HUES6 (cell line): ENCODE data around the gene ABHD2.

Experiments used
- H3K27ac ChIP-seq: 2 replicates; pipeline ENCODE4 v1.7.0; 2013; ENCODE audit warnings: low read depth, mild to moderate bottlenecking, low read length, inconsistent platforms
- H3K27me3 ChIP-seq: 2 replicates; pipeline ENCODE4 v1.6.1; 2013; ENCODE audit warnings: low read length; ENCODE audit not compliant: control insufficient read depth, insufficient read depth
- H3K36me3 ChIP-seq: 2 replicates; pipeline ENCODE4 v1.6.1; 2013; ENCODE audit warnings: low read length; ENCODE audit not compliant: control insufficient read depth, insufficient read depth
- H3K4me1 ChIP-seq: 2 replicates; pipeline ENCODE4 v1.6.1; 2013; ENCODE audit warnings: low read length; ENCODE audit not compliant: control insufficient read depth, insufficient read depth
- H3K4me3 ChIP-seq: 2 replicates; pipeline ENCODE4 v1.5.1; 2013; ENCODE audit warnings: low read depth, low read length
- H3K9ac ChIP-seq: one replicate; pipeline ENCODE4 v1.6.1; 2013; ENCODE audit warnings: mild to moderate bottlenecking, low read length
- H3K9me3 ChIP-seq: 2 replicates; pipeline ENCODE4 v1.6.1; 2013; ENCODE audit warnings: low read depth, low read length; ENCODE audit not compliant: control insufficient read depth, insufficient read depth

Gene ABHD2

DNA sequence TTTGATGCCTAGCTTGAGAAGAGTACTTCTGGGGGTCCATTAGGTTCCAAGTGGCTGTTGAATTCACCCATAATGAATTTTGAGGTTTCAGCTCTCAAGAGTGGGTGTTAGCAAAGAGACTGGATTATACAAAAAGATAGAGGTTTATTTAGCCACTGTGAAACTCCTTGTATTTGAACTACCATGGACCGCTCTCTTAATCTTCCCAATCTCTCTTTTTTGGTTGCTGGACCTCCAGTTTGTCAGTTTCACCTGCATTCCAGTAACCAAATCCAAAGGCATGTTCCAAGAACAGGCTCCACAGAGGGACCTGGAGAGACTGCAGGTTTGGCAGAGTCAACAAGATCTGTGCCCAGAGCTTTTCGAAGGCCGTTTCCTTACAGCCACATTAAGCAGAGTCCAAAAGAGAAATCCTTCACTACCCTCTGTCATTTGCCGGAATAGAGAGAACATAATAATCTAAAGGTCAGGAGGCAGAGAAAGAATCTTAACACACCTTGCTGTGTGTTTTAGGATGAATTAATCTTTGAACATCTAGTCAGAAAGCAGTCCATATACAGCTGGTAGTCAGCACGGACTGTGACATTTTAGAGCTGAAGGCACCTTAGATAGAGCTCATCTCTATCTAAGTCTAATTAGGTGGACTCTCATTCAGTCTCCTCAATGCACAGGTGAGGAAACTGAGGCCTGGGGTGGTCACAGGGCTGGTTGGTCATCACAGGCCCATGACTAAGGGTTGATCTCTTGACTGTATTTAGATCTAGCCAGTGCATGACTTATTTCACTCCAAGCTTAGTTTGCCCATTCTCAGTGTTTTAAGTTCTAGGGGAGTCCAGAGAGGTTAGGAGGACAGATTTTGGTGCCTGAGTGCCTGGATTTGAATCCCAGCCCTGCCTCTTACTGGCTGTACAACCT, 1.3 kb downstream of the ABHD2 start:
- Histone ChIP-seq H3K9me3 (no peaks in the 10 kb centered on the region), H3K4me1 (peaks cover 15% of the 10 kb centered on the region), H3K36me3 (no peaks in the 10 kb centered on the region), H3K27me3 (no peaks in the 10 kb centered on the region), H3K27ac (no peak overlapping the region), H3K9ac (no peak overlapping the region), H3K4me3 (peak overlapping the region; percentile 81)

DNA sequence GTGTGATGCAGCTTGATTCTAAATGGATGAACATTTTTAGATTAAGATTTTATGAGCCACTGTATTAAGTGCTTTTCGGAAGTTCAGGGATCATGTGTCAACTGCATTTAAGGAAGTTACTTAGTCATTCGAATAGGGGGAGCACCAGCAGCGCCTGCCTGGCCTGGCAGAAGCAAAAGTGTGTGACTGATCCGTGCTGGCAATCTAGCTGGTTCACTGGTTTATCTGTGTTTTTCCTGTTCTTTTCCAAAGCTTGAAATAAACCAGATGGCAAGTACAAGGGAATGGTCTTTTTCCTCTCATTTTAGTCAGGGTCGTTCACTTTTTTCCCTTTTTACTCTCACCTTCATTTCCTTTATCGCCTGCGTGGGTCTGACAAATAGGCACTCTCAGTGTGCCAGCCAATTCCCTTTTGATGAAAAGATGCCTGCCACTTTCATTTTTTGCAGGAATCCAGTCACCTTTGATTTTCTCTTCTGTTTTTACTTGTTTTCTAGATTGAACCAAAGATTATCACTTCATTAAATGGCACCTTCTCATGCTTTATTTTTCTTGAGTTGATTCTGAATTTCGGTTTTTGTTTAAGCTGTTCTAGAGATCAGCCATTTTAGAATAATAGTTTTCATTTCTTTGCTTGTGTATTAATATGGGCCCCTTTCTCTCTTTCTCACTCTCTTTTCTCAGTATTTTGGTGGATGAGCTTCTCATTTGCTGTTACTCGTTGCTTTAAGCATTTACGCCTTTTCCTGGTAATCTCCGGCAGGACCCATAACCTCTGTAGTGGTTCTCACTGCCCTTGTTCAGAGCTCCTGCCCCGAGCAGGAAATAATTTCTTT, 2.8 kb downstream of the ABHD2 start:
- Histone ChIP-seq H3K9ac (peak overlapping the region; percentile 25), H3K36me3 (no peaks in the 10 kb centered on the region), H3K4me1 (peaks cover 15% of the 10 kb centered on the region), H3K9me3 (no peaks in the 10 kb centered on the region), H3K27ac (no peak overlapping the region), H3K27me3 (no peaks in the 10 kb centered on the region), H3K4me3 (no peak overlapping the region)

DNA sequence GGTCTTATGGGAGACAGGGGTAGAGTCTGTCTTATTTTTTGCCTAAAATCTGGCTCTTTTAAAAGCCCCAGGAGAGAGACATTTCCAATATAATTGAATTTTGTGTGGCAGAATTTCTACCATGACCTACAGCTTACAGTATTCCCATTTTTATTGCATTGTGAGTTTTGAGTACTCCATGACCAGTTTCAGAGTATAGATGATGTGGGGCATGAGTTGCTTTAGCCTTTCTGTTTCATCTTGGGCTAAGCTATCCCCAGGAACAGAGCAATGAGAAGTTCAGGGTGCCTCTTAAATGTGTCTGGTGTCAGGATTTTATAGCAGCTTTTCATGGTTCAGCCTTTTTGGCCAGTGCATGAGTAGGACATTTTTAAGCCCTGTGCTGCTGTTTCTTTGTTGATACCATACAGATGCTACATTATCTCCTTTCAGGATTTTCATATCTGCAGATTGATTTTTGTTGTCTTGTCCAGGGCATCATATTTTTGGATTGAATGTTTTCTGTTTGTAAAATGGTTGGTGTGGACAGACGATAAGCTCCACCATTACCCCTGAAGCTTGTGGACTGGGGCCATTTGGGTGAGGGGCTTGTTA, 3.5 kb downstream of the ABHD2 start:
- no peak overlapping the region for H3K4me3 ChIP-seq
- no peaks in the 10 kb centered on the region for H3K36me3 ChIP-seq
- H3K27ac ChIP-seq: no peak overlapping the region
- peaks cover 15% of the 10 kb centered on the region for H3K4me1 ChIP-seq
- H3K9ac ChIP-seq: no peak overlapping the region
- no peaks in the 10 kb centered on the region for H3K27me3 ChIP-seq
- no peaks in the 10 kb centered on the region for H3K9me3 ChIP-seq

DNA sequence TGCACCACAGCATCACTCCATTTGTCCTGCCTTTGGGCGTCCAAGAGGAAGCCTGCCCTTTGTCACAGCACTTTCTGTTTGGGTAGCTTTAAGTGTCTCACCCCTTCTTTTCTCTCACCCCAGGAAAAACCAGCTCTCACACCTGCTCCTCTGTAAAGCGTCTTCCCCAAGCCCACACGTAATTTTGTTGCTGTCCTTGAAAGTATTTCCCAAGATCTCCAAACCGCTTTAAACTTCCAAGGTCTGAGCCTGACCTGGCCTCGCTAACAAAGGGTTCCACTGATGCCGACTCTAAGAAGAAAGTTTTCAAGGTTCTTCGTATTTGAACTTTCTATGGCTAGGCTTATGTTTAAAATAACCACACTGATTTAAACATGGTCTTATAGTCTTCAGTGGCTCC, 5.3 kb downstream of the ABHD2 start:
- Histone ChIP-seq H3K4me1 (peaks cover 6% of the 10 kb centered on the region), H3K36me3 (no peaks in the 10 kb centered on the region), H3K4me3 (no peak overlapping the region), H3K9me3 (no peaks in the 10 kb centered on the region), H3K9ac (no peak overlapping the region), H3K27ac (no peak overlapping the region), H3K27me3 (no peaks in the 10 kb centered on the region)

DNA sequence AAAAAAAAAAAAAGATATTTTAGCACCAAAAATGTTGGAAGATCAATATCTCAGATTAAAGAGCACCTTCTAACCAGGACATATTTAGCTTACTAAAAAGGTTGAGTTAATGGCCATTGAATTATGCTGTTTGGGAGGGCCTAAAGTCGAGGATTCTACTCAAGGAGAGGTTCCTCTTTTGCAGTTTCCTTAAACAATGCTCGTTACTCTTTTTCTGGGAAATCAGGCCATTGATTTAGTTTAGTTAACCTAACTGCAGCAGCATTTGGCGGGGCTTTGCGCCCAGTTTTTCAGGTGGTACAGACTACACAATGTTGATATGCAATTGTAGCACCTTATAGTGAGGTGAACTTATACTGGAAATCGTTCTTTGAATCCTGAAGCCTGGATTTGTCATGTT, 6.8 kb downstream of the ABHD2 start:
- Histone ChIP-seq H3K4me3 (no peak overlapping the region), H3K9me3 (no peaks in the 10 kb centered on the region), H3K27ac (no peak overlapping the region), H3K27me3 (no peaks in the 10 kb centered on the region), H3K36me3 (no peaks in the 10 kb centered on the region), H3K9ac (no peak overlapping the region), H3K4me1 (peaks cover 6% of the 10 kb centered on the region)

DNA sequence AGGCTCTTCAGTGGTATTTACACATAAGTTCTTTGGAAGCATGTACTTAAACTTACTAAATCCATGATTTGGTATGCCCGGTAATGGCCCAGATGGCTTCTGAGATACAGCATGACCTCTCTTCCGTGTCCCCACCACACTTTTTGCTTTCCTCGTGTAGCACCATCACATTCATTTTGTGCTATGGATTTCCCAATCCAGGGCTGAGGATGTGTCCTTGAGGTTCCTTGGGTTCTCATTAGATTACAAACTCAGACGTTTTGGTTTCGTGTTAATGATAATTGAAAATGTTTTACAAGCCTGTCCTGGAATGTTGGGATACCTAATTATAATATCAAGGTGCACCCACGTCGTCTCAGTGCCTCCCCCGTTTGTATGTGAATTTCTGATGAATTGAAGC, 7.3 kb downstream of the ABHD2 start:
- Histone ChIP-seq H3K9me3 (no peaks in the 10 kb centered on the region), H3K4me1 (peaks cover 6% of the 10 kb centered on the region), H3K27me3 (no peaks in the 10 kb centered on the region), H3K27ac (no peak overlapping the region), H3K9ac (no peak overlapping the region), H3K36me3 (no peaks in the 10 kb centered on the region), H3K4me3 (no peak overlapping the region)

DNA sequence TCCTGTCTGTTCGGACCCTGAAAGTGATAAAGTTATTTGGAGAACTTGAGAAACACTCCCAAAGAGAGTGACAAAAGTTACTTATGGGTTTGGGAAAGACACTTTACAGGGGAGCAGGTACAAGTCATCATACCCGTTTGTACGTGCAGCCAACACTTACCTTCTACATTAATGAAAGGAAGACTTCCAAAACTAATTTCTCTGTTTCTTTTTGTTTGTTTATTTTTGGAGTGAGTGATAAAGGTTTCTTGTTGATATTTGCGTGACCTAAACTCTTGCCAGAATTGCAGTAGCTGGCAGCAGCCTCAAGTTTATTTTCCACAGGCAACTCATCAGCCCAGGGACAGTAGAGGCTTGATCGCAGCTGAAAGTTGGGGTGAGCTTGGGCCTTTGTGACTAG, 8.4 kb downstream of the ABHD2 start:
- H3K4me1 ChIP-seq: no peaks in the 10 kb centered on the region; the same call in 1 of the 2 replicates
- H3K36me3 ChIP-seq: no peaks in the 10 kb centered on the region
- H3K9ac ChIP-seq: no peak overlapping the region
- H3K27me3 ChIP-seq: no peaks in the 10 kb centered on the region
- H3K4me3 ChIP-seq: no peak overlapping the region
- H3K9me3 ChIP-seq: no peaks in the 10 kb centered on the region
- H3K27ac ChIP-seq: no peak overlapping the region

DNA sequence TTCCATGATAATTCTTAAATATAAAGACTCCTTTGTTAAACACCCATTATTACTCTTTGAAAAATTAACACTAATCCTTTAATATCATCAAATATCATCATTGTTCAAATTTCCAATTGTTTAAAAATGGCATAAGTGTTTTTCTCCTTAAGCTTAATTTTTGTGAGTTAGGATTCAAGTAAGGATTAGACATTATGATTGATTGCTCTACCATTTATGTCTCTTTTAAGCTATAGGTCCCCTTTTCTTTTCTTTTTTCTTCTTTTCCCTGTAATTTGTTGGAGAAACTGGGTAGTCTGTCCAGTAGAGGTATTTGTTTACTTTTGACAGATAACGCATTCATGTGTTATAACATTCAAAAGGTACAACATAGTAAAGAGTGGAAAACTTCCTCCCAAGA, 9.1 kb downstream of the ABHD2 start:
- Histone ChIP-seq H3K4me1 (no peaks in the 10 kb centered on the region), H3K27ac (no peak overlapping the region), H3K36me3 (no peaks in the 10 kb centered on the region)

DNA sequence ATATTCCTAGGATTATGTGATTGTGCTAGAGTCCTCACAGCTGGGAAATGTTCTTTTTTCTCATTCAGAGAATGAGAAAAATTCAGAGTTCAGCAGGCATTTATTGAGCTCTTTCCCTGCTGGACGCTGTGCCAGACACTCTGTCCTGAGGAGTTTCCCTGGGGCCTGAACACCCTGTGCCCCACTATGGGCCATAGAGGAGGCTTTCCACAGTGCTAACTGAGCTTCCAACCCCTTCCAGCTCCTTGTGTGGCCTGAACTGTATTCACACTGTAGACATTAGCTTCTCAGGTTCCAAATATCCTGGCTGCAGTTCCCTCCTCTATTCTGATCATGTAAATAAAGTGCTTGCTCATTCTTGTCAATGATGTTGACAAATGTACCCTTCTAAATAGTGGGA, 10.0 kb downstream of the ABHD2 start:
- no peaks in the 10 kb centered on the region for H3K9me3 ChIP-seq
- H3K36me3 ChIP-seq: no peaks in the 10 kb centered on the region
- H3K4me1 ChIP-seq: no peaks in the 10 kb centered on the region
- H3K9ac ChIP-seq: no peak overlapping the region
- no peak overlapping the region for H3K4me3 ChIP-seq
- H3K27ac ChIP-seq: no peak overlapping the region
- no peaks in the 10 kb centered on the region for H3K27me3 ChIP-seq

More for the DNA sequence above, 9.1 kb downstream of the ABHD2 start:
- Histone ChIP-seq H3K4me3 (no peak overlapping the region), H3K9me3 (no peaks in the 10 kb centered on the region), H3K9ac (no peak overlapping the region), H3K27me3 (no peaks in the 10 kb centered on the region)

DNA sequence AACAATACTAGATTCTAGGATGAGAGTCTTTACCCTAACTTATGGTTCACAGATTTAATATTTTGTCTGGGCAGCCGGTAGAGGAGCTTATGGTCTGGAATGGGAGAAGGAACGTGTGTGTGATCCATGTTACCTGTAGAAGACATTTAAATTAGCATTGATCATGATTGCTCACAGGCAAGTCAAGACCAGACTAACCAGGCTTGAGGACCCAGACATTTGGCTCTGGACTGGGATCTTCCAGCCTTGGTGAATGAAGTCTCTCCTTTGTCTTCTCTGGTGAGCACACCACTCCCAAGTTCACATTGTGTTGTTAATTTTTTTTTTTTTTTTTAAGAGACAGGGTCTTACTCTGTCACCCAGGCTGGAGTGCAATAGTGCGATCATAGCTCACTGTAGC, 11.7 kb downstream of the ABHD2 start:
- no peaks in the 10 kb centered on the region for H3K27me3 ChIP-seq
- H3K27ac ChIP-seq: no peak overlapping the region
- no peak overlapping the region for H3K4me3 ChIP-seq
- H3K9ac ChIP-seq: no peak overlapping the region
- H3K4me1 ChIP-seq: no peaks in the 10 kb centered on the region
- H3K9me3 ChIP-seq: no peaks in the 10 kb centered on the region
- no peaks in the 10 kb centered on the region for H3K36me3 ChIP-seq
